Duodenal mucosa (tissue), 2 donors: ENCODE data around the gene IQGAP3.

Experiments
- H3K27ac ChIP-seq: one replicate; pipeline ENCODE4 v1.7.0; 2013; ENCODE audit warnings: low read depth, low read length
- H3K27me3 ChIP-seq, 2 donors: one replicate each; pipeline ENCODE4 v1.7.0; 2013; ENCODE audit warnings: low read length in 2 of 2, control low read depth in 1 of 2; ENCODE audit not compliant: insufficient read depth in 2 of 2, control insufficient read depth in 1 of 2
- H3K36me3 ChIP-seq, 2 donors: one replicate each; pipeline ENCODE4 v1.7.0; 2013; ENCODE audit warnings: low read length in 2 of 2, control low read depth in 1 of 2; ENCODE audit not compliant: insufficient read depth in 2 of 2, control insufficient read depth in 1 of 2
- H3K4me1 ChIP-seq, 2 donors: one replicate each; pipeline ENCODE4 v1.7.0; 2013; ENCODE audit warnings: low read length in 2 of 2, control low read depth in 1 of 2; ENCODE audit not compliant: insufficient read depth in 2 of 2, control insufficient read depth in 1 of 2
- H3K4me3 ChIP-seq, 2 donors: one replicate each; pipeline ENCODE4 v1.7.0; 2013; ENCODE audit warnings: low read length in 2 of 2, low read depth in 1 of 2
- H3K9ac ChIP-seq, 2 donors: one replicate each; pipeline ENCODE4 v1.7.0; 2013; ENCODE audit warnings: low read length in 2 of 2, low read depth in 1 of 2
- H3K9me3 ChIP-seq, 2 donors: one replicate each; pipeline ENCODE4 v1.7.0; 2013; ENCODE audit warnings: low read length in 2 of 2, control low read depth in 1 of 2; ENCODE audit not compliant: control insufficient read depth in 1 of 2

The IQGAP3 gene

GRCh38 chr1:156532374-156532773 lies 40.0 kb downstream of the IQGAP3 start:
- Histone ChIP-seq H3K9ac (no peak overlapping the region), H3K4me1 (no peaks in the 10 kb centered on the region), H3K9me3 (no peaks in the 10 kb centered on the region), H3K36me3 (peaks cover 0 to 41% of the 10 kb centered on the region in 2 donors), H3K4me3 (no peak overlapping the region), H3K27ac (no peak overlapping the region), H3K27me3 (no peaks in the 10 kb centered on the region)

GRCh38 chr1:156530006-156530405 lies 42.4 kb downstream of the IQGAP3 start:
- no peak overlapping the region for H3K27ac ChIP-seq
- no peak overlapping the region for H3K4me3 ChIP-seq
- H3K4me1 ChIP-seq, result peaks cover 14 to 15% of the 10 kb centered on the region in 2 donors
- H3K9ac ChIP-seq, result no peak overlapping the region
- peaks cover 0 to 32% of the 10 kb centered on the region in 2 donors for H3K36me3 ChIP-seq
- no peaks in the 10 kb centered on the region for H3K27me3 ChIP-seq
- H3K9me3 ChIP-seq, result no peaks in the 10 kb centered on the region

- Histone ChIP-seq H3K4me1 (peaks cover 15 to 21% of the 10 kb centered on the region in 2 donors), H3K9me3 (no peaks in the 10 kb centered on the region), H3K27ac (no peak overlapping the region), H3K4me3 (no peak overlapping the region), H3K36me3 (peaks cover 0 to 27% of the 10 kb centered on the region in 2 donors), H3K27me3 (no peaks in the 10 kb centered on the region), H3K9ac (no peak overlapping the region)
Measured at GRCh38 chr1:156528875-156529425, 43.4 kb downstream of the IQGAP3 start.

GRCh38 chr1:156528231-156528630 lies 44.1 kb downstream of the IQGAP3 start:
- H3K4me1 ChIP-seq, result peaks cover 15 to 21% of the 10 kb centered on the region in 2 donors
- H3K27me3 ChIP-seq, result no peaks in the 10 kb centered on the region
- H3K9me3 ChIP-seq, result no peaks in the 10 kb centered on the region
- peaks cover 0 to 20% of the 10 kb centered on the region in 2 donors for H3K36me3 ChIP-seq
- no peak overlapping the region for H3K4me3 ChIP-seq
- H3K9ac ChIP-seq, result no peak overlapping the region
- no peak overlapping the region for H3K27ac ChIP-seq

- H3K4me1 ChIP-seq, result peaks cover 15 to 21% of the 10 kb centered on the region in 2 donors
- no peak overlapping the region for H3K27ac ChIP-seq
- no peaks in the 10 kb centered on the region for H3K27me3 ChIP-seq
- no peak overlapping the region for H3K9ac ChIP-seq
- no peak overlapping the region for H3K4me3 ChIP-seq
- peaks cover 0 to 16% of the 10 kb centered on the region in 2 donors for H3K36me3 ChIP-seq
- no peaks in the 10 kb centered on the region for H3K9me3 ChIP-seq
Measured at GRCh38 chr1:156527584-156527983, 44.8 kb downstream of the IQGAP3 start.

GRCh38 chr1:156525856-156526489 lies 46.4 kb downstream of the IQGAP3 start:
- peaks cover 0 to 12% of the 10 kb centered on the region in 2 donors for H3K36me3 ChIP-seq
- H3K27ac ChIP-seq, result no peak overlapping the region
- no peaks in the 10 kb centered on the region for H3K9me3 ChIP-seq

GRCh38 chr1:156525071-156525501 lies 47.3 kb downstream of the IQGAP3 start:
- no peaks in the 10 kb centered on the region for H3K9me3 ChIP-seq
- no peak overlapping the region for H3K4me3 ChIP-seq
- H3K9ac ChIP-seq, result no peak overlapping the region
- no peak overlapping the region for H3K27ac ChIP-seq
- peaks cover 15 to 21% of the 10 kb centered on the region in 2 donors for H3K4me1 ChIP-seq
- H3K27me3 ChIP-seq, result no peaks in the 10 kb centered on the region
- peaks cover 0 to 6% of the 10 kb centered on the region in 2 donors for H3K36me3 ChIP-seq

More at GRCh38 chr1:156525856-156526489, 46.4 kb downstream of the IQGAP3 start:
- Histone ChIP-seq H3K4me1 (peaks cover 15 to 21% of the 10 kb centered on the region in 2 donors), H3K4me3 (peak overlapping the region; percentile 9 to 32), H3K9ac (no peak overlapping the region), H3K27me3 (no peaks in the 10 kb centered on the region)

- Histone ChIP-seq H3K9me3 (no peaks in the 10 kb centered on the region), H3K27ac (no peak overlapping the region), H3K4me3 (no peak overlapping the region), H3K9ac (no peak overlapping the region), H3K27me3 (no peaks in the 10 kb centered on the region), H3K4me1 (peaks cover 15 to 21% of the 10 kb centered on the region in 2 donors), H3K36me3 (peaks cover 0 to 6% of the 10 kb centered on the region in 2 donors)
Measured at GRCh38 chr1:156524481-156524869, 47.9 kb downstream of the IQGAP3 start.

- peaks cover 15 to 21% of the 10 kb centered on the region in 2 donors for H3K4me1 ChIP-seq
- no peak overlapping the region for H3K4me3 ChIP-seq
- no peak overlapping the region for H3K27ac ChIP-seq
- H3K27me3 ChIP-seq, result no peaks in the 10 kb centered on the region
- H3K9ac ChIP-seq, result no peak overlapping the region
- peaks cover 0 to 3% of the 10 kb centered on the region in 2 donors for H3K36me3 ChIP-seq
- H3K9me3 ChIP-seq, result no peaks in the 10 kb centered on the region
Measured at GRCh38 chr1:156523801-156524480, 48.4 kb downstream of the IQGAP3 start.

GRCh38 chr1:156522443-156522970 lies 49.9 kb downstream of the IQGAP3 start:
- H3K4me3 ChIP-seq, result no peak overlapping the region
- no peak overlapping the region for H3K9ac ChIP-seq
- H3K9me3 ChIP-seq, result no peaks in the 10 kb centered on the region
- peaks cover 15 to 21% of the 10 kb centered on the region in 2 donors for H3K4me1 ChIP-seq
- H3K36me3 ChIP-seq, result no peaks in the 10 kb centered on the region
- H3K27ac ChIP-seq, result no peak overlapping the region
- H3K27me3 ChIP-seq, result no peaks in the 10 kb centered on the region
